Spleen (tissue), 7 donors: Measurements from ENCODE around the gene CELF1.
A peak's percentile ranks its signal among the peaks of the same experiment; 100 is the strongest.

Experiments used
- CTCF ChIP-seq, 11 experiments: fragments of 200-600 bp in 7 of 11; fragments of 450-650 bp in 4 of 11; sonication (generic) in 4 of 11; IDR thresholded peaks in 8 of 11; conservative IDR thresholded peaks in 3 of 11; 1 replicate in 7 of 11; 2 replicates in 4 of 11; pipeline versions ENCODE4 v1.4.0 to v1.8.0; 2016 to 2021; ENCODE audit warnings: antibody characterized with exemption in 11 of 11, inconsistent platforms in 4 of 11, mild to moderate bottlenecking in 1 of 11
- POLR2A ChIP-seq, 3 donors: fragments of 450-650 bp; IDR thresholded peaks; one replicate each; pipeline ENCODE4 v1.5.1; 2017; ENCODE audit warnings: antibody characterized with exemption in 3 of 3, mild to moderate bottlenecking in 1 of 3
- POLR2AphosphoS5 ChIP-seq, 3 donors: sonication (generic); formaldehyde crosslinking; IDR thresholded peaks; one replicate each; pipeline ENCODE4 v1.5.1; 2017; ENCODE audit warnings: antibody characterized with exemption in 3 of 3
- donor health status: DM: no; HTN: no; CAD: no; lungs with moderate emphysema.
- donor health status: DM: no; HTN: no; CAD: no.
- donor health status: DM: no; HTN: no; CAD: no.

GRCh38 chr11:47551086-47551485, 1.8 kb downstream of the CELF1 start:
- TF ChIP-seq CTCF (IDR thresholded peaks at IDR 0.05 in 8 of 11, conservative IDR thresholded peaks at IDR 0.05 in 3 of 11), result peak in 3 of 11 experiments; percentile 9 to 21 (median 12)
- TF ChIP-seq POLR2A (IDR thresholded peaks at IDR 0.05), result no peak
- TF ChIP-seq POLR2AphosphoS5 (IDR thresholded peaks at IDR 0.05), result no peak
